ENCODE measurements around the gene ZNF700.

ZNF700 gene

DNA sequence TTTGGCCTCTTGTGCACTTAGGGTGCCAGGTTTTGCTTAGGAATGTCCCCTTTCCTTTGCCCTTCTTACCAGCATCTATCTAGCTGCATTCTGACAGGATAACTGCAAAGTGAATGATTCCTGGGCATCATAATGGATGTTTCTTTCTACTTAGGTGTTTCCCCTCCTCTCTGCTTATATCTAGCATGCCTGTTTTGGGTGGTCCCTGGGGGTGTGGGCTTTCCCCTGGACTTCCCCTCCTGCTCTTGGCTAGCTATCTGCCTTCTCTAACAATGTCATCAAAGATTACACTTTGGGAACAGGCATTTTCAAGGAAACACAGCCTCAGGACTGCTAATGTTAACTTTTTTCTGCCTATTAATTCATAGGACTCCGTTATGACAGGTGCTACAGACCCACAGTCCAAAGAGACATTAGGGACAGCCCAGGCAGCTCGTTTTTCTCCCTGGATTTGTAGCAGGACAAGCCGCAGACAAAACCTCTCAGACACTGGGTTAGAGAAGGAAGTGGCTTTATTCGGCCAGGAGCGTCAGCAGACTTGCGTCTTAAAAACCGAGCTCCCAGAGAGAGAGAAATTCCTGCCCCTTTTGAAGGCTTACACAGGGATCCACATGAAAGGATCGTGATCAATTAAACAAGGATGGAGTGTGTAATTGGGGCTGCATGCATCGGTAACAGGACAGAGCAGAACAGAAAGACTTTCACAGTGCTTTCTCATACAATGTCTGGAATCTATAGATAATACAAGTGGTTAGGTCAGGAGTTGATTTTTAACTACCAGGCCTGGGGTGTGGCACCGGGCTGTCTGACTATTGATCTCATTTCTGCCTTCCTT, 17.3 kb downstream of the ZNF700 start:
- no peak for TF ChIP-seq GATA3 (IDR thresholded peaks at IDR 0.05; ENCODE audit: low read depth, low read length)
- no peak for TF ChIP-seq GATA2 (IDR thresholded peaks at IDR 0.05; ENCODE audit: low read depth, low read length)

DNA sequence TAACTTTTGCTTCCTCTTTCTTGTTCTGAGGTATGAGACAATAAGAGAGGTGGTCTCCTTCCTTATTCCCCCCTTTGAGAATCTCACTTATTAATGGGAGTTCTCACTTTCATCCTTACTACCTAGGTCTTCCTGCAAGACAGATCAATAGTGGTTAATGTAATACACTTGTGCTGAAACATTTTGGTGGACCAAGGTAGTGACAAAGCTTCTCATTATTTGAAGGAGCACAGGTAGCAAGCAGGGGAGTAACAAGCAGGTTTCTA, 17.9 kb downstream of the ZNF700 start:
- TF ChIP-seq GATA2 (IDR thresholded peaks at IDR 0.05; ENCODE audit: low read depth, low read length) (no peak), GATA3 (IDR thresholded peaks at IDR 0.05; ENCODE audit: low read depth, low read length) (no peak)

DNA sequence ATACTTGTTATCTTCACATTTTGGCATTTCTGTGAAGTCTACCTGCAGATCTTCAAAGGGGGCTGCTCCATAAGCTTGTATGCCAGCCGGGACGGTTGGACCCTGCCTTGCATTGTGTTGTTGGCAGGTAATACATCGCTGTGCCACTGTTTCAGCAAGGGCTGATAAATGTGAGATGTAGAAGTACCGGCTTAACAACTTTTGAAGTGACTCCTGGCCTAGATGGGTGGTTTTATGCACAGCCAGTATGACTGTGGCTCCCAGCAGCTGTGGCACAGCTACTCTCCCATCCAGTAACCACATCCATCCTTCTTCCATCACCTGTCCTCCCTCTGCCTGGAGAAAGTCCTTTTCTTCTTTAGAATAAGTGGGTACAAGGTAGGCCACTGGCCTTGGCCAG, 19.7 kb downstream of the ZNF700 start:
- no peak for TF ChIP-seq GATA2 (IDR thresholded peaks at IDR 0.05; ENCODE audit: low read depth, low read length)
- no peak for TF ChIP-seq GATA3 (IDR thresholded peaks at IDR 0.05; ENCODE audit: low read depth, low read length)

DNA sequence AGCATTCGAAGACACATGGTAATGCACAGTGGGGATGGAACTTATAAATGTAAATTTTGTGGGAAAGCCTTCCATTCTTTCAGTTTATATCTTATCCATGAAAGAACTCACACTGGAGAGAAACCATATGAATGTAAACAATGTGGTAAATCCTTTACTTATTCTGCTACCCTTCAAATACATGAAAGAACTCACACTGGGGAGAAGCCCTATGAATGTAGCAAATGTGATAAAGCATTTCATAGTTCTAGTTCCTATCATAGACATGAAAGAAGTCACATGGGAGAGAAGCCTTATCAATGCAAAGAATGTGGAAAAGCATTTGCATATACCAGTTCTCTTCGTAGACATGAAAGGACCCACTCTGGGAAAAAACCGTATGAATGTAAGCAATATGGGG, 23.7 kb downstream of the ZNF700 start:
- no peak for TF ChIP-seq GATA3 (IDR thresholded peaks at IDR 0.05; ENCODE audit: low read depth, low read length)
- TF ChIP-seq GATA2 (IDR thresholded peaks at IDR 0.05; ENCODE audit: low read depth, low read length), result no peak

DNA sequence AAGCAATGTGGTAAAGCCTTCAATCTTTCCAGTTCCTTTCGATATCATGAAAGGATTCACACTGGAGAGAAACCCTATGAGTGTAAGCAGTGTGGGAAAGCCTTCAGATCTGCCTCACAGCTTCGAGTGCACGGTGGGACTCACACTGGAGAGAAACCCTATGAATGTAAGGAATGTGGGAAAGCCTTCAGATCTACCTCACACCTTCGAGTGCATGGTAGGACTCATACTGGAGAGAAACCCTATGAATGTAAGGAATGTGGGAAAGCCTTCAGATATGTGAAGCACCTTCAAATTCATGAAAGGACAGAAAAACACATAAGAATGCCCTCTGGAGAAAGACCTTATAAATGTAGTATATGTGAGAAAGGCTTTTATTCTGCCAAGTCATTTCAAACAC, 24.3 kb downstream of the ZNF700 start:
- TF ChIP-seq GATA2 (IDR thresholded peaks at IDR 0.05; ENCODE audit: low read depth, low read length) (no peak), GATA3 (IDR thresholded peaks at IDR 0.05; ENCODE audit: low read depth, low read length) (no peak)

DNA sequence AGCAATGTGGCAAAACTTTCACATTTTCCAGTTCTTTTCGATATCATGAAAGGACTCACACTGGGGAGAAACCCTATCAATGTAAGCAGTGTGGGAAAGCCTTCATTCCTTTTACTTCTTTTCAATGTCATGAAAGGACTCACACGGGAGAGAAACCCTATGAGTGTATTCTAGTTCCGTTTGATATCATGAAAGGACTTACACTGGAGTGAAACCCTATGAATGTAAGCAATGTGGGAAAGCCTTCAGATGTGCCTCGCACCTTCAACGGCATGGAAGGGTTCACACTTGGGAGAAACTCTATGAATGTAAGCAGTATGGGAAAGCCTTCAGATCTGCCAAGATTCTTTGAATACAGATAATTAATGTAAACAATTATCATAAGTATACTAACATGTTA, 25.4 kb downstream of the ZNF700 start:
- no peak for TF ChIP-seq GATA2 (IDR thresholded peaks at IDR 0.05; ENCODE audit: low read depth, low read length)
- TF ChIP-seq GATA3 (IDR thresholded peaks at IDR 0.05; ENCODE audit: low read depth, low read length), result no peak

DNA sequence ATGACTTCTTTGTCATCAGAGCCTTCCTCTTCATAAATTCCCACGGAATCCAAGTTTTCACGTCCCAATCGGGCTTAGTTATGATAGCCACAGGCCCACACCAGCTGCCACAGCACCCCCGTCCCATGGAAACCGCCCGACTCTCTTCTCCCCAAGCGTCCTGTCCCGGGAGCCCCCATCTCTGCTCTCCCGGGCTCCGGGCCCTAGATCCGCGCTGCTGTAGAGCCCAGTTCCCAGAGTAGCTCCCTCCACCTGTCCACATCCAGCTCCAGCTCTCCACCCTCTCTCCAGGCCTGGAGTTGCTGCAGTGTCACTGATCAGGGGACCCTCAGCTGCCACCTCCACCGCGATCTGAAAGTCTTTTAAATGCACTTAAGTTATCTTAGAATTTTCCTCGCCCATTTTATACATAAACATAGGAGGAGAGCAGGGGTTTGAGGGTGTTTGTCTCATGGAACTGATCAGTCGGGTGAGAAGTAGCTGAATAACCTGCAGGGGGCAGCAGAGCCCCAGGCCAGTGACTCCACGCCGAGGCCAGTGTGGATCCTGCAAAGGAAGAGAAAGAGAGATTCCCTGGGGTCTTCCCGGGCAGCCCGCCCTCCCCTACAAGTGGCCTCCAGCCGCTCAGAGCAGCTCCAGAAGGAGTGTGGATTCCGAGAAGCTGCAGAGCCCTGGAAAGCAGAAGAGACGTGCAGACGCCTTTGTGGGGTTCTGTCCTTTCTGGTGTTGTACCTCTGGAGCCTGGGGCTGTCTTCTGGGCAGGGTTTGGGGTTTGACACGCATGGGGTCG, 38.9 kb downstream of the ZNF700 start:
- TF ChIP-seq GATA3 (IDR thresholded peaks at IDR 0.05; ENCODE audit: low read depth, low read length) (no peak), GATA2 (IDR thresholded peaks at IDR 0.05; ENCODE audit: low read depth, low read length) (no peak)

DNA sequence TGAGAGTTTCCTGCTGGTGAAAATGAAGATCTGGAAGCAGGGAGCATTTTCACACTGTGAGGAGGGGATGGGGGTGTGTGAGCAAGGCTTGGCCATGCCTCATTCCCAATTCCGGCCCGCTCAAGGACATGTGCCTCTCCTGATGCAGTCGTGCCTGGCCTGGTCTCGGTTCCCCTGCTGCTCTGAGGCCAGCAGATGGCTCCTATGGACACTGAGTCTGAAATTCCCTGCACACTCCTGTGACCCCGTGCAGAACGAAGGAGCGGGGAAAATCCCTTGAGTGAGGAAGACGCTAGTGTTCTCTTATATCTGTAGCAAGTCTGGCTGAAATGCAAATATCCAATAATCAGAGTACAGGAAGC, 39.6 kb downstream of the ZNF700 start:
- TF ChIP-seq GATA3 (IDR thresholded peaks at IDR 0.05; ENCODE audit: low read depth, low read length) (no peak), GATA2 (IDR thresholded peaks at IDR 0.05; ENCODE audit: low read depth, low read length) (no peak)

DNA sequence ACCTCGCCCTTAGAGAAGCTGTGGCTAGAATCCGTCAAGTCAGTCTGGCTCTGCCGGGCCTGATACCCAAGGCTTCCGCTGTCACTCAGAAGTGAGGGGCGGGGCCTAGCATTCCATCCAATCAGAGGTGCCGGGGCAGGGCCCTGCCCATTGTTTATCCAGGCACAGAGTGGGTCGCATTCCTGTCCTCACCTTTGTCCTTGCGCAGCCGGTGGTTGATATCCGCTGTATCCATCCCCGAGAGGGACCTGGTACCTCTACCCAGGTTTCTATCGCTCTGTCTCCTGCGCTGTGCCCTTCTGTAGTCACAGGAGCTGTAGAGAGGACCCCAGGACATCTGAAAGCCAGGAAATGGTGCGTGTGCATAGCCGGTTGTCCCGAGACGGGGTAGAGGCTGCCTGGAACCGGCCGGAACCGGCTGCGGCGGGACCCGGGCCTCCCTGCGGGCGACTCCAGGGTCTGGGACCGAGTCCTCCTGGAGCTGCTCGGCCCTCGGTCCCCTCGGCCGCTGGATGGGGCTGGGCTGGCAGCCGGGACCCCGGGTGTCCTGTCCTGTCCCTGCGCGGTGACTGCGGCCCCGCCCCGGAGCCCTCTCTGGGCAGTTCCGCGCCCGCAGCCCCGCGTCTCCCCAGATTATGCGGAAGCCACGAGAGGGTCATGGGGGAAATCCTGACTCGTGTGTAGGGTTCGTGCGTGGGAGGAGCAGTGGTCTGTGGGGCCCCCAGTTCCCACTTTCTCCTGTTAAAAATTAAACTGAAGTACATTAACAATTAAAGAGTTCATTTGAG, 40.1 kb downstream of the ZNF700 start, which contains the start of gene ZNF763:
ZNF763 (plus strand) TSS at position 183 of the 788 bp plus-strand sequence; CDS start at position 352, 169 bp downstream.
- TF ChIP-seq GATA3 (IDR thresholded peaks at IDR 0.05; ENCODE audit: low read depth, low read length) (no peak), GATA2 (IDR thresholded peaks at IDR 0.05; ENCODE audit: low read depth, low read length) (no peak)

DNA sequence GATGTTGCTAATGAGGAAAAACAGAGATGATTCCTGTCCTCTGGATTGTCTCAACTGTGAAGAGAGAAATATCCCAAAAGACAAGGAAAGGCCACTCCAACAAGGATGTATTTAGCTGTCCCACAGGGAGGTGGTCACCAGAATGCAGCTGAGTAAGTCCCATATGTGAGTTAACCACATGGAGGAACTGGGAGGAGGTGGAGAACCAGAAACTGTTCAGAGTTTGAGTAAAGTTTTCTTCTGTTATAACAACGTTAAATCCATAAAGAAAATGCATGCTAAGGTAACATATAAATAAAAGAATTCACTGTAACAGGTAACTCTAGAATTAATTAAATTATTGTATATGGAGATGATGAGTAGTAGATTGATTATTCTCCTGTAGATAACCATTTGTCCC, 45.3 kb downstream of the ZNF700 start:
- TF ChIP-seq GATA2 (IDR thresholded peaks at IDR 0.05; ENCODE audit: low read depth, low read length) (no peak), GATA3 (IDR thresholded peaks at IDR 0.05; ENCODE audit: low read depth, low read length) (no peak)

DNA sequence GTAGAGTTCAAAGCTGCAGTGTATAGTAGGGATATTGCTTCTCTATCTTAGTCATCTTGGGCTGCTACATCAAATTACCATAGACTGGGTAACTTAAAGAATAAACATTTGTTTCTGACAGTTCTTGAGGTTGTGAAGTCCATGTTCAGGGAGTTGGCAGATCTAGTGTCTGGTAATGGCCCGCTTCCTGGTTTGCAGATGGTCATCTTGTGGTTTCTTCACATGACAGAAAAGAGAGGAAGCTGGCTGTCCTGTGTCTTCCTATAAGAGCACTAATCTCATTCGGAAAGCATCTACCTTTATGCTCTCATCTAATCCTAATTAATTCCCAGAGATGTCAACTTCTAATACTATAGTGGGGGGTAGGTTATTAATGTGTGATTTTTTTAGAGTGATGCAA, 46.1 kb downstream of the ZNF700 start:
- TF ChIP-seq GATA3 (IDR thresholded peaks at IDR 0.05; ENCODE audit: low read depth, low read length), result no peak
- TF ChIP-seq GATA2 (IDR thresholded peaks at IDR 0.05; ENCODE audit: low read depth, low read length), result no peak

DNA sequence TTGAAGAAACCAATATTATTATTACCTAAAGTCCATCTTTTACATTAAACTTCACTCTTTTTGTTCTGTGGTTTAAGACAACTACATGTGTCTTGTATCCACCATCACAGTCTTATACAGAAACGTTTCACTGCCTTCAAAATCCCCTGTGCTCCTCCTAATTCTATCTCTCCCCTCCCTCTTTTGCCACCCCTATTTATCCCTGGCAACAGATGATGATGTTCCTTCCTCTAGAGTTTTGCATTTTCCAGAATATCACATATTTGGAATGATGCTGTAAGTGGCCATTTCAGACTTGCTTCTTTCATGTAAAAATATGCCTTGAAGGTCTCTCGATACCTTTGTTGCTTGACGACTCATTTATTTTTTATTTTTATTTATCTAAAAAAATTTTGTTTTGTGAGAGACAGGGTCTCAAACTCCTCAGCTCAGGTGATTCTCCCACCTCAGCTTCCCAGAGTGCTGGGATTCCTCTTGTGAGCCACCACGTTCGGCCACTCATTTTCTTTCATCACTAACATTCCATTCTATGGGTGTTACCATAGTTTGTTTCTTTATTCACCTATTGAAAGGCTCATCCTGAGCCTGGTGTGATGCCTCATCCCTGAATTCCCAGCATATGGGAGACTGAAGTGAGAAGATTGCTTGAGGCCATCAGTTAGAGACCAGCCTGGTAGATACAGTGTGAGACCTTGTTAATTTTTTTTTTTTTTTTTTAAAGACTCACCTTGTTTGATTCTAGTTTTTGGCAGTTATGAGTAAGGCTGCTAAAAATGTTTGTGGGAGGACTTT, 48.3 kb downstream of the ZNF700 start:
- TF ChIP-seq GATA2 (IDR thresholded peaks at IDR 0.05; ENCODE audit: low read depth, low read length) (no peak), GATA3 (IDR thresholded peaks at IDR 0.05; ENCODE audit: low read depth, low read length) (no peak)

DNA sequence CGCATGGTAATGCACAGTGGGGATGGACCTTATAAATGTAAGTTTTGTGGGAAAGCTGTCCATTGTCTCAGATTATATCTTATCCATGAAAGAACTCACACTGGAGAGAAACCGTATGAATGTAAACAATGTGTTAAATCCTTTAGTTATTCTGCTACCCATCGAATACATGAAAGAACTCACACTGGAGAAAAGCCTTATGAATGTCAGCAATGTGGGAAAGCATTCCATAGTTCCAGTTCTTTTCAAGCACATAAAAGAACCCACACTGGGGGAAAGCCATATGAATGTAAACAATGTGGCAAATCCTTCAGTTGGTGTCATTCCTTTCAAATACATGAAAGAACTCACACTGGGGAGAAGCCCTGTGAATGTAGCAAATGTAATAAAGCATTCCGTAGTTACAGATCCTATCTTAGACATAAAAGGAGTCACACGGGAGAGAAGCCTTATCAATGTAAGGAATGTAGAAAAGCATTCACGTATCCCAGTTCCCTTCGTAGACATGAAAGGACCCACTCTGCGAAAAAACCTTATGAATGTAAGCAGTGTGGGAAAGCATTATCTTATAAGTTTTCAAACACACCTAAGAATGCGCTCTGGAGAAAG, 53.7 kb downstream of the ZNF700 start:
- TF ChIP-seq GATA3 (IDR thresholded peaks at IDR 0.05; ENCODE audit: low read depth, low read length) (no peak), GATA2 (IDR thresholded peaks at IDR 0.05; ENCODE audit: low read depth, low read length) (no peak)

All from SH-SY5Y (cell line).